ENCODE measurements around the gene ABCC9. TPM values are rescaled to one million over a fixed set of nuclear protein-coding genes. Genes with fewer than 3 reads are reported as not detected.
"Not testable (repeated sequence)": the region's sequence is repeated elsewhere in the genome, so short reads cannot be mapped to it uniquely, and the experiment has no call there.

ABCC9 gene
- total and polyA plus RNA-seq, 9 donors: 4.9 to 54.8 (median 19.0) TPM

DNA sequence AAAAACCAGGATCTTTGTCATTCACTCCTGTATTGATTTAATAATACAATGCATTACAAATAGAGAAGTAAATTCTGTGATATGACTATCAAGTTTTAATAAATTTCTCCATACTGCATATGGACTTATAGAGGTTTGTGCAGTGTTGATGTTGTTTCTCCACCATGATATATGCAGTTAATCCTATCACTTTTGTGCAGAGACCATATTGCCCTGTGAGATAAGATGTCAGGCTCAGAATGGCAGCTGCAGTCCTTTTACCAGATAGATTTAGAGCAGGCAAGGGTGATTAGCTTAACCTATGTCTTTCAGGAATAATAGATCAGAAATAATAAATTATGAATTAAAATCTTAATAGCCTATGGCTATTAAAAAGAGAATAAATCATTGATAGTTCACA, 128.1 kb downstream of the ABCC9 start:
- Histone ChIP-seq H3K27me3 (no peaks in the 10 kb centered on the region), H3K9me3 (no peaks in the 10 kb centered on the region), H3K4me3 (no peak overlapping the region), H3K4me1 (ENCODE audit: insufficient read depth) (no peaks in the 10 kb centered on the region), H3K27ac (no peak overlapping the region), H3K36me3 (no peaks in the 10 kb centered on the region)
- DNase-seq: no peak
- intact Hi-C loops (cut with DNase I): no loop called here
- TF ChIP-seq POLR2A (IDR thresholded peaks at IDR 0.05) (no peak), EP300 (IDR thresholded peaks at IDR 0.05) (no peak)
- TF ChIP-seq, protein P1, sequence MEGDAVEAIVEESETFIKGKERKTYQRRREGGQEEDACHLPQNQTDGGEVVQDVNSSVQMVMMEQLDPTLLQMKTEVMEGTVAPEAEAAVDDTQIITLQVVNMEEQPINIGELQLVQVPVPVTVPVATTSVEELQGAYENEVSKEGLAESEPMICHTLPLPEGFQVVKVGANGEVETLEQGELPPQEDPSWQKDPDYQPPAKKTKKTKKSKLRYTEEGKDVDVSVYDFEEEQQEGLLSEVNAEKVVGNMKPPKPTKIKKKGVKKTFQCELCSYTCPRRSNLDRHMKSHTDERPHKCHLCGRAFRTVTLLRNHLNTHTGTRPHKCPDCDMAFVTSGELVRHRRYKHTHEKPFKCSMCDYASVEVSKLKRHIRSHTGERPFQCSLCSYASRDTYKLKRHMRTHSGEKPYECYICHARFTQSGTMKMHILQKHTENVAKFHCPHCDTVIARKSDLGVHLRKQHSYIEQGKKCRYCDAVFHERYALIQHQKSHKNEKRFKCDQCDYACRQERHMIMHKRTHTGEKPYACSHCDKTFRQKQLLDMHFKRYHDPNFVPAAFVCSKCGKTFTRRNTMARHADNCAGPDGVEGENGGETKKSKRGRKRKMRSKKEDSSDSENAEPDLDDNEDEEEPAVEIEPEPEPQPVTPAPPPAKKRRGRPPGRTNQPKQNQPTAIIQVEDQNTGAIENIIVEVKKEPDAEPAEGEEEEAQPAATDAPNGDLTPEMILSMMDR (IDR thresholded peaks at IDR 0.05): no peak

DNA sequence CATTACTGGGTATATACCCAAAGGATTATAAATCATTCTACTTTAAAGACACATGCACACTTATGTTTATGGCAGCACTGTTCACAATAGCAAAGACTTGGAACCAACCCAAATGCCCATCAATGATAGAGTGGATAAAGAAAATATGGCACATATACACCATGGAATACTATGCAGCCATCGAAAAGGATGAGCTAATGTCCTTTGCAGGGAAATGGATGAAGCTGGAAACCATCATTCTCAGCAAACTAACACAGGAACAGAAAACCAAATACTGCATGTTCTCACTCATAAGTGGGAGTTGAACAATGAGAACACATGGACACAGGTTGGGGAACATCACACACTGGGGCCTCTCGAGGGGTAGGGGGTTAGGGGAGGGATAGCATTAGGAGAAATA, 128.9 kb downstream of the ABCC9 start:
- H3K36me3 ChIP-seq; intact Hi-C loops (cut with DNase I); H3K9me3 ChIP-seq; H3K4me1 ChIP-seq (ENCODE audit: insufficient read depth); DNase-seq; H3K27me3 ChIP-seq; H3K4me3 ChIP-seq; H3K27ac ChIP-seq: not testable (repeated sequence)
- 92 to 98% (median 95%) methylated on average over 2 of the region's 2 CpGs for WGBS, 3 donors

DNA sequence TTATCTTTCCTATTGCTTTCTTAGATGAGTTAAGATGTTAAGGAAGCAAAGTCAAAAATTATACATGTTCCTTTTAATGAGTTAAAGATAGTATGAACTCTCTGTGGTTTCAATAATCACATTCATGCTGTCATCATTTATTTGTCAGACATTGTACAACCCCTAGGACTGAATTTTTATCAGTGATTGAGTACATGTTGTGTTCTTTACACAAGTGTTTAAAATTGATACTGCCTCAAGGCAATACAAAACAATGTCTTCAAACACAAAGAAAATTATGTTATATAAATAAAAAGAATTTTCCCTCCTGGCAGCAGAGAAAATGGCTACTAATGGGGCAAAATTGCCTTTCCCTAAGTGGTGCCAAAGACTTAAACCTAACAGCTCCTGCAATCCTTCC, 132.1 kb downstream of the ABCC9 start:
- H3K4me3 ChIP-seq: no peak overlapping the region
- intact Hi-C loops (cut with DNase I): no loop called here
- TF ChIP-seq, protein P1 (IDR thresholded peaks at IDR 0.05): no peak
- TF ChIP-seq EP300 (IDR thresholded peaks at IDR 0.05) (no peak), POLR2A (IDR thresholded peaks at IDR 0.05) (no peak)
- H3K9me3 ChIP-seq: no peaks in the 10 kb centered on the region
- no peak overlapping the region for H3K27ac ChIP-seq
- no peaks in the 10 kb centered on the region for H3K36me3 ChIP-seq
- no peaks in the 10 kb centered on the region for H3K27me3 ChIP-seq
- H3K4me1 ChIP-seq (ENCODE audit: insufficient read depth): no peaks in the 10 kb centered on the region
- DNase-seq: no peak

DNA sequence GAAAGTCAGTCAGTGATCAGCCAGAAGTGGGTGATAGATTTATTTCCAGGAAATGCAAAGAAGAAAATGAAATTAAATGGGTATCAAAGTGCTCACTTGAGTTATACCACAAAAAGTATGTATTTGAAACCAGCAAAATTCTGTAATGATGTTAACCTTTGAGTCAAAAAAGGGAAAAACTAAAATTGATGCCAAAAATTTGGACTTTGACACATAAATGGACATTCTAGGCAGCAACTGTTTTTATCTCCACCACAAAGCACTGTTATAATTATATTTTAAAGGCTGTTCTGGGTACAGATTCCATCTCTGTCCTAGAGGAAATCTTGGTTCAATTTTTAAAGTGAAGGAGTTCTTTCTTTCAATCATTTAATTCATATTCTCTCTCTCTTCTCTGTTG, 135.0 kb downstream of the ABCC9 start:
- intact Hi-C loops (cut with DNase I): no loop called here
- Histone ChIP-seq H3K27ac (no peak overlapping the region), H3K36me3 (no peaks in the 10 kb centered on the region), H3K4me1 (ENCODE audit: insufficient read depth) (no peaks in the 10 kb centered on the region), H3K4me3 (no peak overlapping the region), H3K9me3 (no peaks in the 10 kb centered on the region), H3K27me3 (no peaks in the 10 kb centered on the region)
- TF ChIP-seq POLR2A (IDR thresholded peaks at IDR 0.05) (no peak), EP300 (IDR thresholded peaks at IDR 0.05) (no peak)
- TF ChIP-seq, protein P1 (IDR thresholded peaks at IDR 0.05): no peak
- no peak for DNase-seq

DNA sequence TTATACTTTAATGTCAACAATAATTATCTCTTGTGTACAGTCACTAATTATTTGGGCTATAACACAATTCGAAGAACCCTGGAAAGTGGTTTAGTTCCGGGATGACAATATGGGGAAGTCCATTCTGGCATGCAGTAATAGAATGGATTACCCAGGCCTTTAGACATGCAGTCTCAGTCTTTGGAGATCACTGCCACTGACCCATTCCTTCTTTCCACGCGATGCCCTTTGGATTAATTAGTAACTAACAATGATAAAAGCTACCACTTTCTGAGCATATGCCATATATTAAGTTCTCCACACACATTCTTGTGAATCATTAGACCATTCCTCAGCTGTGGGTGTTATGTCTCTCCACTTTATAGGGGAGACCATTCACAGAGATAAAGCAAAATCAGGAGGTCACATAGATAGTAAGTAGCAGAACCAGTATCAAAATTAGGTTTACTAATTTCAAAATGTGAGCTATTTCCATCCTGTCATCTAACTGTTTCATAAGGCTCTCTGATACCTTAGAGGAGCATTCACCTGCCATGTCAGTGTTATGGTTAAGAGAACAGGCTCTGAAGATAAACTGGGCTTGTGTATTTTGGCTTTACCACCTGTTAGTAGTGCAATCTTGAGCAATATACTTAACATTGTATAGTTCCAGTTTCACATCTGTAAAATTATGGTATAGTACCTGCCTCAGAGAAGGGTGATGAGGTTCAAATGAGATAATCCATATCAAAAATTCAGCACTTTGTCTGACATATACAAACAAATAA, 139.5 kb downstream of the ABCC9 start:
- no peak for TF ChIP-seq POLR2A (IDR thresholded peaks at IDR 0.05)
- TF ChIP-seq, protein P1 (IDR thresholded peaks at IDR 0.05): no peak
- no peak for TF ChIP-seq EP300 (IDR thresholded peaks at IDR 0.05)
- no peak for DNase-seq
- no peaks in the 10 kb centered on the region for H3K4me1 ChIP-seq (ENCODE audit: insufficient read depth)
- intact Hi-C loops (cut with DNase I): no loop called here
- H3K27me3 ChIP-seq: no peaks in the 10 kb centered on the region
- 86 to 92% (median 90%) methylated on average over 4 of the region's 4 CpGs for WGBS, 3 donors
- H3K4me3 ChIP-seq: no peak overlapping the region
- no peaks in the 10 kb centered on the region for H3K9me3 ChIP-seq
- H3K27ac ChIP-seq: no peak overlapping the region
- no peaks in the 10 kb centered on the region for H3K36me3 ChIP-seq

Data from ovary (tissue), 9 donors.